DOHH2 (cell line): ENCODE measurements around the gene IDUA.

Experiments
- H3F3A ChIP-seq: fragments of 200-600 bp; sonication (generic), shearing (Covaris generic); 2 replicates; pipeline ENCODE4 v1.6.0; 2016; ENCODE audit warnings: antibody characterized with exemption, mild to moderate bottlenecking; ENCODE audit not compliant: control insufficient read depth, insufficient read depth
- H3K27ac ChIP-seq: fragments of 200-600 bp; sonication (generic); 2 replicates; pipeline ENCODE4 v1.5.1; 2014; ENCODE audit warnings: low read depth, mild to moderate bottlenecking, low read length, moderate library complexity
- H3K27me3 ChIP-seq: fragments of 200-600 bp; sonication (generic); 2 replicates; pipeline ENCODE4 v1.6.1; 2014; ENCODE audit warnings: mild to moderate bottlenecking, low read length, mixed read lengths; ENCODE audit not compliant: control insufficient read depth
- H3K36me3 ChIP-seq: fragments of 200-600 bp; sonication (generic); 2 replicates; pipeline ENCODE4 v1.6.1; 2014; ENCODE audit warnings: mild to moderate bottlenecking, low read length, moderate library complexity, mixed read lengths; ENCODE audit not compliant: control insufficient read depth
- H3K4me1 ChIP-seq: fragments of 200-600 bp; sonication (generic); 2 replicates; pipeline ENCODE4 v1.6.1; 2014; ENCODE audit warnings: mild to moderate bottlenecking, low read length, mixed read lengths; ENCODE audit not compliant: control insufficient read depth
- H3K4me2 ChIP-seq: fragments of 200-600 bp; sonication (generic); 2 replicates; pipeline ENCODE4 v1.6.0; 2014; ENCODE audit warnings: mild to moderate bottlenecking, low read length, moderate library complexity
- H3K4me3 ChIP-seq: fragments of 200-600 bp; sonication (generic); 2 replicates; pipeline ENCODE4 v1.5.1; 2014; ENCODE audit warnings: mild to moderate bottlenecking, low read length, mixed read lengths
- H3K79me2 ChIP-seq: fragments of 200-600 bp; sonication (generic); 2 replicates; pipeline ENCODE4 v1.6.1; 2014; ENCODE audit warnings: mild to moderate bottlenecking, low read length, mixed read lengths; ENCODE audit not compliant: control insufficient read depth
- H3K9me2 ChIP-seq: fragments of 200-600 bp; sonication (generic); replicated peaks from 2 replicates; pipeline ENCODE4 v1.6.1; 2014; ENCODE audit warnings: mild to moderate bottlenecking, low read length, mixed read lengths; ENCODE audit not compliant: control insufficient read depth
- H3K9me3 ChIP-seq: fragments of 200-600 bp; sonication (generic); 2 replicates; pipeline ENCODE4 v1.6.1; 2014; ENCODE audit warnings: antibody characterized with exemption, low read length, mixed read lengths; ENCODE audit not compliant: control insufficient read depth, insufficient read depth
- H4K20me1 ChIP-seq: fragments of 200-600 bp; sonication (generic); 2 replicates; pipeline ENCODE4 v1.6.0; 2014; ENCODE audit warnings: low read depth, mild to moderate bottlenecking, antibody characterized with exemption, low read length, moderate library complexity; ENCODE audit not compliant: control insufficient read depth, insufficient read depth
- EZH2phosphoT487 ChIP-seq: fragments of 200-600 bp; sonication (generic); IDR thresholded peaks from 2 replicates; pipeline ENCODE4 v1.6.1; 2017; ENCODE audit warnings: borderline replicate concordance, mild to moderate bottlenecking, antibody characterized with exemption, low read length, moderate library complexity, mixed read lengths
- TF ChIP-seq, protein P1 (sequence below): fragments of 200-600 bp; sonication (generic); IDR thresholded peaks from one replicate; pipeline ENCODE4 v1.5.1; 2014; ENCODE audit warnings: antibody characterized with exemption, mild to moderate bottlenecking, low read depth, low read length; ENCODE audit not compliant: poor library complexity, severe bottlenecking

IDUA gene

DNA sequence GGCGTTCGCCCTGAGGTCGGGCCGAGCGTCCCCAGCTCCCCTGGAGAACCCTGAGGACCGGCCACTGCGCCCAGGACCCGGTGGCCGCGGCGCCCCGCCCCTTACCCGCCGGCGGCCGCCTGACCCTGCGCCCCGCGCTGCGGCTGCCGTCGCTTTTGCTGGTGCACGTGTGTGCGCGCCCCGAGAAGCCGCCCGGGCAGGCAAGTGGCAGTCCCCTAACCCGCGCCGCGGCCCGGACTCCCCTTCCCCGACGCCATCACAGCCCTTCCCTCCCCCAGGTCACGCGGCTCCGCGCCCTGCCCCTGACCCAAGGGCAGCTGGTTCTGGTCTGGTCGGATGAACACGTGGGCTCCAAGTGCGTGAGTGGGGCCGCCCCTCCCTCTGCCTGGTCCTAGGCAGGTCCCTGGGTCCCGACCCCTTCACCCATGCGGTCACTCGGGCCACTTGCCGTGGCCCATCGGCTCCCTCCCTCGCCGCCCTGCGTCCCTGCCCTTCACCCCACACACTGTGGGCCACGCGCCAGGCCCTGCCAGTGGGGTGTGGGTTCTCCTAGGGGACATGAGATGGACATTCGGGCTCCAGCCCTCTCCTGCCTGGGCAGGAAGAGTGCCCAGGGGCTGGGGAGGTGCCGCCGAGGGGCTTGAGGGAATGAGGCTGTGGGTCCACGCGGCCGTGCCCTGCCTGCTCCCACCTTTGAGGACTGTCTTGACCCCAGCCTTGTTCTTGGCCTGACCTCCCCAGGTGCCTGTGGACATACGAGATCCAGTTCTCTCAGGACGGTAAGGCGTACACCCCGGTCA lies 16.6 kb downstream of the IDUA start:
- no peaks in the 10 kb centered on the region for H3K9me2 ChIP-seq
- TF ChIP-seq, protein P1, sequence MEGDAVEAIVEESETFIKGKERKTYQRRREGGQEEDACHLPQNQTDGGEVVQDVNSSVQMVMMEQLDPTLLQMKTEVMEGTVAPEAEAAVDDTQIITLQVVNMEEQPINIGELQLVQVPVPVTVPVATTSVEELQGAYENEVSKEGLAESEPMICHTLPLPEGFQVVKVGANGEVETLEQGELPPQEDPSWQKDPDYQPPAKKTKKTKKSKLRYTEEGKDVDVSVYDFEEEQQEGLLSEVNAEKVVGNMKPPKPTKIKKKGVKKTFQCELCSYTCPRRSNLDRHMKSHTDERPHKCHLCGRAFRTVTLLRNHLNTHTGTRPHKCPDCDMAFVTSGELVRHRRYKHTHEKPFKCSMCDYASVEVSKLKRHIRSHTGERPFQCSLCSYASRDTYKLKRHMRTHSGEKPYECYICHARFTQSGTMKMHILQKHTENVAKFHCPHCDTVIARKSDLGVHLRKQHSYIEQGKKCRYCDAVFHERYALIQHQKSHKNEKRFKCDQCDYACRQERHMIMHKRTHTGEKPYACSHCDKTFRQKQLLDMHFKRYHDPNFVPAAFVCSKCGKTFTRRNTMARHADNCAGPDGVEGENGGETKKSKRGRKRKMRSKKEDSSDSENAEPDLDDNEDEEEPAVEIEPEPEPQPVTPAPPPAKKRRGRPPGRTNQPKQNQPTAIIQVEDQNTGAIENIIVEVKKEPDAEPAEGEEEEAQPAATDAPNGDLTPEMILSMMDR, result no peak
- no peak for TF ChIP-seq EZH2phosphoT487
- no peaks in the 10 kb centered on the region for H3K9me3 ChIP-seq
- no peak overlapping the region for H3K4me3 ChIP-seq
- H3K36me3 ChIP-seq, result no peaks in the 10 kb centered on the region
- no peak overlapping the region for H3K4me2 ChIP-seq
- H3K4me1 ChIP-seq, result peaks cover 27% of the 10 kb centered on the region
- no peaks in the 10 kb centered on the region for H4K20me1 ChIP-seq
- H3K27ac ChIP-seq, result no peak overlapping the region
- H3K79me2 ChIP-seq, result no peaks in the 10 kb centered on the region
- H3K27me3 ChIP-seq, result peaks cover 24% of the 10 kb centered on the region
- no peaks in the 10 kb centered on the region for H3F3A ChIP-seq

DNA sequence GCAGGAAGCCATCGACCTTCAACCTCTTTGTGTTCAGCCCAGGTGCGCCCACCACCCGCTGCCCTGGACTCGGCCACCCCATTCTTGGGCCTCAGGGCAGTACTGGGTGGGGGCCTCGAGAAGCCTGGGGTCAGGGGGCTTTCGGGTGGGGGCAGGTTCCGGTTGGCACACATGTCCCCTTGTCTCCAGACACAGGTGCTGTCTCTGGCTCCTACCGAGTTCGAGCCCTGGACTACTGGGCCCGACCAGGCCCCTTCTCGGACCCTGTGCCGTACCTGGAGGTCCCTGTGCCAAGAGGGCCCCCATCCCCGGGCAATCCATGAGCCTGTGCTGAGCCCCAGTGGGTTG lies 17.2 kb downstream of the IDUA start:
- Histone ChIP-seq H3K4me2 (no peak overlapping the region), H3K9me2 (no peaks in the 10 kb centered on the region), H3K27me3 (peaks cover 26% of the 10 kb centered on the region), H3K4me1 (peaks cover 27% of the 10 kb centered on the region), H3K36me3 (no peaks in the 10 kb centered on the region), H3K27ac (no peak overlapping the region), H4K20me1 (no peaks in the 10 kb centered on the region), H3K79me2 (no peaks in the 10 kb centered on the region), H3K9me3 (no peaks in the 10 kb centered on the region), H3F3A (no peaks in the 10 kb centered on the region), H3K4me3 (no peak overlapping the region)
- TF ChIP-seq EZH2phosphoT487, result no peak
- TF ChIP-seq, protein P1, result no peak

DNA sequence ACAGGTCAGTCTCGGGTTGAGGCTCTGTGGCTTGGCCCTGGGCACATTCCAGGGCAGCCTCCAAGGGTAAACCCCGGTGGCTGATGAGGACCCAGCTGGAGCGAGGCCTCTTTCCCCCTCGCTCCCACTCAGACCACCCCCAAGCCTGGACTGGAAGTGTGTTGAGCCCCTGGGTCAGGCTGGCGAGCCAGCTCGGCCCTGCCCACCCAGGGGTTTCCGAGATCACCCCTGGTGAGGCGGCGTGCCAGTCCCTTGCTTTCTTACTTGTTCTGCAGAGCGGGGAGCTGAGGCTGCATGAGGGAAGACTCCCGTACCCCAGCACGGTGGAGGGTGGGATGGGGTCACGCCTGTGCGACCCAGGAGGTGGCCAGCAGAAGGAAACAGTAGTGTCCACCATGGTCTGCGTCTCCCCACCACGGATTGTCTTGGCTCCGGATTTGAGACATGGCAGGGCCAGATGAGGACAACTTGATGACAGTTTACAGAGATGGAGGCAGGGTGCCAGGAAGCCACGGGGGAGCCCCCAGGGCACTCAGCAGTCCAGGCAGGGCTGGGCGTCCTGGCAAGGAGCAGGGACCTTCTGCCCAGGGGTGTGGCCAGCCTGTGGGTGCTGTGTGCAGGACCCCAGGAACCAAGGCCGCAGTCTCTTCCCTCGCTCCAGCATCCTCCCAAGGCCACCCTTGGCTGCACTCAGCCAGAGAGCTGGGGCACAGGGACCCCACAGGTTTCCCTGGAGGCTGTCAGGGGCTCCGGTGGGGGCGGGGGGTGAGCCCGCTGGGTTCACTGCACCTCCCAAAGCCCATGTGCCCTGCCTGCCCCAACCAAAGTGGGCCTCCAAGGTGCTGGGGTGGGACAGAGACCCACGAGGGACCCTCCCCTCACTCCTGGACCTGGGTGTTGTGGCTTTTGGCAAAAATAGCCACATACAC lies 18.0 kb downstream of the IDUA start:
- peaks cover 24% of the 10 kb centered on the region for H3K4me1 ChIP-seq
- H3K9me2 ChIP-seq, result no peaks in the 10 kb centered on the region
- peaks cover 25% of the 10 kb centered on the region for H3K27me3 ChIP-seq
- no peak overlapping the region for H3K4me2 ChIP-seq
- H3K9me3 ChIP-seq, result no peaks in the 10 kb centered on the region
- peaks cover under 1% of the 10 kb centered on the region; the same call in 1 of the 2 replicates for H3F3A ChIP-seq
- H3K36me3 ChIP-seq, result no peaks in the 10 kb centered on the region
- H3K4me3 ChIP-seq, result no peak overlapping the region
- H4K20me1 ChIP-seq, result no peaks in the 10 kb centered on the region
- TF ChIP-seq EZH2phosphoT487, result no peak
- TF ChIP-seq, protein P1, result no peak
- no peaks in the 10 kb centered on the region for H3K79me2 ChIP-seq
- no peak overlapping the region for H3K27ac ChIP-seq
